ENCODE data around the gene LEP.

The LEP gene

DNA sequence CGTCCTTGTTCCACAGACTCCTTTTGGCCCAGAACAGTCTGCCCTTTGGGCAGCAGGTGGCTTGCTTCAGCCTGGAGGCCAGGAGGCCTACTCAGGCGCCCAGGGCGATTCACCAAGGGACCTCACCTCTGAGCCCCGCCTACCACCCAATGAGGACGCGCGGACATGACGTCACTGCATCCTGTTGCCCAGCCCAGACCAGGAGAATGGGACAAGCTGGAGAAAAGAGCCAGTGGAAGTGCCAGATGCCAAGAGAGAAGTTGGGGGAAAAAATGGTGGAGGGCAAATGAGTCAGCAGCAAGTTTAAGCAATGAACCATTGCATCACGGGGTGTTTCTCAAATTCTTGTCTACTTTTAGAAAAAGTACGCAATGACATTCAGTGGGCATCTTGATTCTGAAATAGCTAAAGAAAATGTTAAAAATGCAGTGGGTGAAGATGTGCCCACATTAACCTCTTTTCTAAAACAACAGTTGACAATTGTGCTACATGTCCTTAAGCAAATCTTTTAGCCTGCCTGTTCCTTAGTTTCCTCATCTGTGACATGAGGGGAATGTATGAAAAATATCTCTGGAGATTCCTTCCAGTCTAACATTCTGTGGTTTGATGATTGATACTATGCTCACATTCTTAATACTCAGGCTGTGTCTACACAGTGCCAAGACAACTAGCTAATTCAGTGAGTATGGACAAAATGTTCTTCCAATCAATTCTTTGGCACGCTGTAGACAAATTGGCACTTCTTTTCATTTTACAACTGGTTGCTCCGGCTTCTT, 23.9 kb upstream of the LEP start:
- no peak overlapping the region for H3K9ac ChIP-seq (ENCODE audit: insufficient read length)
- no peaks in the 10 kb centered on the region for H3K9me3 ChIP-seq (ENCODE audit: low read depth, low read length)
- TF ChIP-seq EZH2 (IDR thresholded peaks at IDR 0.05), result no peak
- no peak for TF ChIP-seq POLR2AphosphoS5 (IDR thresholded peaks at IDR 0.05; ENCODE audit: borderline replicate concordance, low read depth, low read length)
- TF ChIP-seq FOXP2 (optimal IDR thresholded peaks at IDR 0.05; ENCODE audit: control extremely low read depth, extremely low read length, insufficient read depth), result no peak
- no peaks in the 10 kb centered on the region for H3K36me3 ChIP-seq (ENCODE audit: insufficient read depth, low read length)
- DNase-seq (ENCODE audit: low read depth, low spot score), result no peak
- no peak overlapping the region for H3K27ac ChIP-seq
- no peak overlapping the region for H3K4me3 ChIP-seq

GRCh38 chr7:128217967-128218652, 23.0 kb upstream of the LEP start:
- Histone ChIP-seq H3K9ac (ENCODE audit: insufficient read length) (no peak overlapping the region), H3K4me3 (no peak overlapping the region), H3K9me3 (ENCODE audit: low read depth, low read length) (no peaks in the 10 kb centered on the region), H3K36me3 (ENCODE audit: insufficient read depth, low read length) (no peaks in the 10 kb centered on the region), H3K27ac (no peak overlapping the region)
- TF ChIP-seq EZH2 (IDR thresholded peaks at IDR 0.05) (no peak), POLR2AphosphoS5 (IDR thresholded peaks at IDR 0.05; ENCODE audit: borderline replicate concordance, low read depth, low read length) (no peak), FOXP2 (optimal IDR thresholded peaks at IDR 0.05; ENCODE audit: control extremely low read depth, extremely low read length, insufficient read depth) (no peak)
- no peak for DNase-seq (ENCODE audit: low read depth, low spot score)

- H3K36me3 ChIP-seq (ENCODE audit: insufficient read depth, low read length), result no peaks in the 10 kb centered on the region
- TF ChIP-seq EZH2 (IDR thresholded peaks at IDR 0.05), result no peak
- no peak for TF ChIP-seq FOXP2 (optimal IDR thresholded peaks at IDR 0.05; ENCODE audit: control extremely low read depth, extremely low read length, insufficient read depth)
- TF ChIP-seq POLR2AphosphoS5 (IDR thresholded peaks at IDR 0.05; ENCODE audit: borderline replicate concordance, low read depth, low read length), result no peak
- H3K9ac ChIP-seq (ENCODE audit: insufficient read length), result no peak overlapping the region
- no peak overlapping the region for H3K4me3 ChIP-seq
- H3K27ac ChIP-seq, result no peak overlapping the region
- DNase-seq (ENCODE audit: low read depth, low spot score), result no peak
- no peaks in the 10 kb centered on the region for H3K9me3 ChIP-seq (ENCODE audit: low read depth, low read length)
Measured at GRCh38 chr7:128219636-128220035, 21.4 kb upstream of the LEP start.

DNA sequence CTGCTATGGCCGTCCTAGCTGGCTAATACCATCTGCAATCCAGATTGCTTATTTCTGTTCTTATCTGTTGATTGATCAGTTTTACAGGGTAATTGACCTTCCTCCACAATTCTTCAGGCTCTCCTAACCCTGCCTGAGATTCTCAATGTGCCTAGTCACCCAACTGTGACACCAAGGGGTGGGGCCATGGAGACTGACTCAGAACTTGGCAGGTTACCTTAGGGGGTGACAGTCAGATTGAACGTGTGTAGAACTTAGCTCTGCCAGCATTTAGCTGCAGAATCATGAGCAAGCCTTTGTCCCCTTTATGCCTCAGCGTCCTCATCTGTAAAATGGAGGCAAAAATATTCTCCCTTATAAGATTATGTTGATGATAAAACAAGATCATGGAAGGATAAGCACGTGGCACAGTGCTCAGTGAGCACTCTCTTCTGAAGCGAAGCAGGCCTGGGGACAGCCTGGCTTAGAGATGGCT, 19.1 kb upstream of the LEP start:
- Histone ChIP-seq H3K36me3 (ENCODE audit: insufficient read depth, low read length) (no peaks in the 10 kb centered on the region), H3K27ac (no peak overlapping the region)
- DNase-seq (ENCODE audit: low read depth, low spot score), result no peak

GRCh38 chr7:128226132-128226980, 14.7 kb upstream of the LEP start:
- DNase-seq (ENCODE audit: low read depth, low spot score), result no peak
- no peak overlapping the region for H3K27ac ChIP-seq
- H3K9ac ChIP-seq (ENCODE audit: insufficient read length), result no peak overlapping the region
- no peaks in the 10 kb centered on the region for H3K9me3 ChIP-seq (ENCODE audit: low read depth, low read length)
- no peaks in the 10 kb centered on the region for H3K36me3 ChIP-seq (ENCODE audit: insufficient read depth, low read length)
- H3K4me3 ChIP-seq, result no peak overlapping the region
- no peak for TF ChIP-seq EZH2 (IDR thresholded peaks at IDR 0.05)
- no peak for TF ChIP-seq FOXP2 (optimal IDR thresholded peaks at IDR 0.05; ENCODE audit: control extremely low read depth, extremely low read length, insufficient read depth)
- TF ChIP-seq POLR2AphosphoS5 (IDR thresholded peaks at IDR 0.05; ENCODE audit: borderline replicate concordance, low read depth, low read length), result no peak

More for the DNA sequence above, 19.1 kb upstream of the LEP start:
- Histone ChIP-seq H3K4me3 (no peak overlapping the region), H3K9me3 (ENCODE audit: low read depth, low read length) (no peaks in the 10 kb centered on the region), H3K9ac (ENCODE audit: insufficient read length) (no peak overlapping the region)
- no peak for TF ChIP-seq EZH2 (IDR thresholded peaks at IDR 0.05)
- no peak for TF ChIP-seq POLR2AphosphoS5 (IDR thresholded peaks at IDR 0.05; ENCODE audit: borderline replicate concordance, low read depth, low read length)
- TF ChIP-seq FOXP2 (optimal IDR thresholded peaks at IDR 0.05; ENCODE audit: control extremely low read depth, extremely low read length, insufficient read depth), result no peak

GRCh38 chr7:128227271-128227670, 13.8 kb upstream of the LEP start:
- H3K9me3 ChIP-seq (ENCODE audit: low read depth, low read length), result no peaks in the 10 kb centered on the region
- no peak overlapping the region for H3K27ac ChIP-seq
- no peak for DNase-seq (ENCODE audit: low read depth, low spot score)
- H3K4me3 ChIP-seq, result no peak overlapping the region
- no peaks in the 10 kb centered on the region for H3K36me3 ChIP-seq (ENCODE audit: insufficient read depth, low read length)
- H3K9ac ChIP-seq (ENCODE audit: insufficient read length), result no peak overlapping the region
- TF ChIP-seq EZH2 (IDR thresholded peaks at IDR 0.05) (no peak), FOXP2 (optimal IDR thresholded peaks at IDR 0.05; ENCODE audit: control extremely low read depth, extremely low read length, insufficient read depth) (no peak), POLR2AphosphoS5 (IDR thresholded peaks at IDR 0.05; ENCODE audit: borderline replicate concordance, low read depth, low read length) (no peak)

- TF ChIP-seq FOXP2 (optimal IDR thresholded peaks at IDR 0.05; ENCODE audit: control extremely low read depth, extremely low read length, insufficient read depth) (no peak), EZH2 (IDR thresholded peaks at IDR 0.05) (no peak), POLR2AphosphoS5 (IDR thresholded peaks at IDR 0.05; ENCODE audit: borderline replicate concordance, low read depth, low read length) (no peak)
- H3K36me3 ChIP-seq (ENCODE audit: insufficient read depth, low read length), result no peaks in the 10 kb centered on the region
- no peak overlapping the region for H3K4me3 ChIP-seq
- H3K27ac ChIP-seq, result no peak overlapping the region
- H3K9ac ChIP-seq (ENCODE audit: insufficient read length), result no peak overlapping the region
- H3K9me3 ChIP-seq (ENCODE audit: low read depth, low read length), result no peaks in the 10 kb centered on the region
- DNase-seq (ENCODE audit: low read depth, low spot score), result no peak
Measured at GRCh38 chr7:128231021-128231420, 10.1 kb upstream of the LEP start.

GRCh38 chr7:128231677-128232076, 9.4 kb upstream of the LEP start:
- Histone ChIP-seq H3K4me3 (no peak overlapping the region), H3K27ac (no peak overlapping the region), H3K9ac (ENCODE audit: insufficient read length) (no peak overlapping the region), H3K36me3 (ENCODE audit: insufficient read depth, low read length) (no peaks in the 10 kb centered on the region), H3K9me3 (ENCODE audit: low read depth, low read length) (no peaks in the 10 kb centered on the region)
- DNase-seq (ENCODE audit: low read depth, low spot score), result no peak
- TF ChIP-seq EZH2 (IDR thresholded peaks at IDR 0.05) (no peak), POLR2AphosphoS5 (IDR thresholded peaks at IDR 0.05; ENCODE audit: borderline replicate concordance, low read depth, low read length) (no peak), FOXP2 (optimal IDR thresholded peaks at IDR 0.05; ENCODE audit: control extremely low read depth, extremely low read length, insufficient read depth) (no peak)

Measured in SK-N-MC (cell line).